Astrocyte (in vitro differentiated cells and primary cell): ENCODE results near the gene GRIK3.

Experiments used
- CTCF ChIP-seq: IDR thresholded peaks from 2 replicates; pipeline ENCODE4 v1.5.1; 2011; ENCODE audit warnings: low read depth, mild to moderate bottlenecking, inconsistent platforms, low read length, moderate library complexity; ENCODE audit not compliant: insufficient read depth
- EZH2 ChIP-seq: IDR thresholded peaks from 2 replicates; pipeline ENCODE4 v1.6.1; 2012; ENCODE audit warnings: mild to moderate bottlenecking, low read length, inconsistent platforms; ENCODE audit not compliant: insufficient read depth

- TF ChIP-seq CTCF, result no peak
- TF ChIP-seq EZH2, result no peak
Measured at GRCh38 chr1:36834586-36834985, 199.7 kb downstream of the GRIK3 start.
